Uterus (tissue), 4 donors: ENCODE data around the gene BTBD16. TPM values are rescaled to one million over a fixed set of nuclear protein-coding genes. Genes with fewer than 3 reads are reported as not detected.

Source experiments
- DNase-seq, 2 donors: peaks; one replicate each; pipeline ENCODE4 v3.0.0-alpha.2; 2019 to 2020
- H3K27ac ChIP-seq, 2 donors: fragments of 200-600 bp; sonication (generic); 1 replicate in 1 of 2; 2 replicates in 1 of 2; pipeline ENCODE4 v1.5.1; 2016 to 2018
- H3K27me3 ChIP-seq, 2 donors: fragments of 200-600 bp; sonication (generic); one replicate each; pipeline ENCODE4 v1.5.1; 2018 to 2019; ENCODE audit warnings: control low read depth in 1 of 2
- H3K36me3 ChIP-seq, 2 donors: fragments of 200-600 bp; sonication (generic); one replicate each; pipeline ENCODE4 v1.5.1; 2019; ENCODE audit warnings: control low read depth in 1 of 2
- H3K4me1 ChIP-seq, 2 donors: fragments of 200-600 bp; sonication (generic); one replicate each; pipeline ENCODE4 v1.5.1; 2018 to 2019; ENCODE audit warnings: control low read depth in 1 of 2
- H3K4me3 ChIP-seq, 2 donors: fragments of 200-600 bp; sonication (generic); 1 replicate in 1 of 2; 2 replicates in 1 of 2; pipeline ENCODE4 v1.5.1; 2018 to 2019; ENCODE audit warnings: mild to moderate bottlenecking in 1 of 2
- H3K9me3 ChIP-seq, 2 donors: fragments of 200-600 bp; sonication (generic); one replicate each; pipeline ENCODE4 v1.5.1; 2019; ENCODE audit warnings: control low read depth in 1 of 2
- CTCF ChIP-seq, 4 experiments: fragments of 200-600 bp in 2 of 4; fragments of 450-650 bp in 2 of 4; sonication (generic) in 2 of 4; IDR thresholded peaks; one replicate each; pipeline ENCODE4 v1.5.1; 2016 to 2019; ENCODE audit warnings: antibody characterized with exemption in 4 of 4, mild to moderate bottlenecking in 2 of 4, moderate library complexity in 1 of 4
- POLR2A ChIP-seq, 2 donors: fragments of 450-650 bp; IDR thresholded peaks; one replicate each; pipeline ENCODE4 v1.6.1; 2016; ENCODE audit warnings: antibody characterized with exemption in 2 of 2, mild to moderate bottlenecking in 1 of 2, moderate library complexity in 1 of 2
- intact Hi-C: fragments of 100-400 bp; cut with DNase I; formaldehyde crosslinking; loops from one replicate; pipeline ENCODE4 v1.15.1; 2023; ENCODE audit warnings: low total_unique reads
- total RNA-seq, 4 donors: library from RNA; depleted of rRNA in 3 of 4; stranded (reverse); fragments of >200 nt in 3 of 4; gene quantifications; one replicate each; pipeline versions ENCODE4 v1.1.0 to v1.2.4, GENCODE V29; 2014 to 2023
- donor health status: DM: yes; HTN: yes; CAD: no.

Gene BTBD16
- total RNA-seq, 4 donors from 2014 or later: 0.14 to 0.46 TPM; not detected in 2

GRCh38 chr10:122348935-122349361 lies 77.9 kb downstream of the BTBD16 start:
- TF ChIP-seq CTCF (IDR thresholded peaks at IDR 0.05): no peak
- no peak for TF ChIP-seq POLR2A (IDR thresholded peaks at IDR 0.05)
- H3K27ac ChIP-seq: no peak overlapping the region
- no peak overlapping the region for H3K4me3 ChIP-seq
- no peak for DNase-seq
- H3K36me3 ChIP-seq: no peaks in the 10 kb centered on the region
- no peaks in the 10 kb centered on the region for H3K27me3 ChIP-seq
- no peaks in the 10 kb centered on the region for H3K4me1 ChIP-seq
- intact Hi-C loops: no loop called here
- H3K9me3 ChIP-seq: no peaks in the 10 kb centered on the region

- H3K27me3 ChIP-seq: no peaks in the 10 kb centered on the region
- DNase-seq: no peak
- TF ChIP-seq POLR2A (IDR thresholded peaks at IDR 0.05) (no peak), CTCF (IDR thresholded peaks at IDR 0.05) (no peak)
- no peak overlapping the region for H3K4me3 ChIP-seq
- no peaks in the 10 kb centered on the region for H3K4me1 ChIP-seq
- no peaks in the 10 kb centered on the region for H3K9me3 ChIP-seq
- H3K27ac ChIP-seq: no peak overlapping the region
- intact Hi-C loops: no loop called here
- H3K36me3 ChIP-seq: no peaks in the 10 kb centered on the region
Measured at GRCh38 chr10:122349758-122350369, 78.8 kb downstream of the BTBD16 start.

- no peaks in the 10 kb centered on the region for H3K27me3 ChIP-seq
- H3K27ac ChIP-seq: no peak overlapping the region
- H3K9me3 ChIP-seq: no peaks in the 10 kb centered on the region
- no peak for DNase-seq
- no peaks in the 10 kb centered on the region for H3K36me3 ChIP-seq
- intact Hi-C loops: no loop called here
- no peak overlapping the region for H3K4me3 ChIP-seq
- no peak for TF ChIP-seq CTCF (IDR thresholded peaks at IDR 0.05)
- TF ChIP-seq POLR2A (IDR thresholded peaks at IDR 0.05): no peak
- H3K4me1 ChIP-seq: no peaks in the 10 kb centered on the region
Measured at GRCh38 chr10:122350893-122351292, 79.8 kb downstream of the BTBD16 start.

GRCh38 chr10:122352817-122353525 lies 81.9 kb downstream of the BTBD16 start:
- Histone ChIP-seq H3K4me1 (no peaks in the 10 kb centered on the region), H3K9me3 (no peaks in the 10 kb centered on the region), H3K27me3 (no peaks in the 10 kb centered on the region), H3K27ac (no peak overlapping the region), H3K4me3 (no peak overlapping the region), H3K36me3 (no peaks in the 10 kb centered on the region)
- TF ChIP-seq CTCF (IDR thresholded peaks at IDR 0.05) (no peak), POLR2A (IDR thresholded peaks at IDR 0.05) (no peak)
- intact Hi-C loops: no loop called here
- no peak for DNase-seq

- H3K4me1 ChIP-seq: no peaks in the 10 kb centered on the region
- H3K27me3 ChIP-seq: no peaks in the 10 kb centered on the region
- H3K36me3 ChIP-seq: no peaks in the 10 kb centered on the region
- DNase-seq: no peak
- no peak for TF ChIP-seq POLR2A (IDR thresholded peaks at IDR 0.05)
- intact Hi-C loops: no loop called here
- peaks cover 0 to 2% of the 10 kb centered on the region in 2 donors for H3K9me3 ChIP-seq
- H3K4me3 ChIP-seq: no peak overlapping the region
- no peak overlapping the region for H3K27ac ChIP-seq
Measured at GRCh38 chr10:122354383-122354782, 83.3 kb downstream of the BTBD16 start.
